TTC549 (cell line): ENCODE measurements around the gene FARP2.
"Not testable (repeated sequence)": the region's sequence is repeated elsewhere in the genome, so short reads cannot be mapped to it uniquely, and the experiment has no call there.

Source experiments
- FAIRE-seq: peaks from 2 replicates; lab custom pipeline; 2012; peaks lifted over from hg19 to GRCh38; lab: Jason Lieb, UNC

FARP2 gene

DNA sequence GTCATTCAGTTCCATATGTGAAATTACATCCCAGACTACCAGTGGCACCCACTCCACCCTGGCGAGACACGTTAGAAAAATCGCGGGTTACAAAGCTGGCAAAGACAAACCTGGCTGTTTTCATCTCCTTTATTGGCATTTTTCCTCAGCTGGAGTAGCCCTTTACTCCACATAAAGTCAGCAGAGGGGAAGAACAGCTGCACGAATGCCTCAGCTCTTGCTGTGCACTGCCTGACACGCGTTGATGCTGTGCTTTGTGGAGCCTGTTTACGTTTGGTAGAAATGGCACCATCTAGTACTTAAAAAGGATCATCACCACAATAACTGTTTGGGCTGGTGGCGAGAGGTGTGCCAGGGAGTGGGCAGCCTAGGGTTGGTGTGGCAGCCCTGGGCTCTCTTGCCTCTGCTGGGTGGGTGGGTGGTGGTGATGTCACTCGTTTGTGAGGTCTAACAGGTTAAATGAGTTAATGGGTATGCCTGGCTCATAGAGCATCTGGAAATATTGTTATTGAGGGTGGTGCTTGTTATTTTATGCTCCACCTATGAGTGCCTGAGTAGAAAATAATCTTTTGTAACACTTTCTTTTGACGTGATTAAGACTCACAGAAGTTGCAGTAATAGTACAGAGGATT is 16.4 kb downstream of the FARP2 start:
- FAIRE-seq, result no peak

DNA sequence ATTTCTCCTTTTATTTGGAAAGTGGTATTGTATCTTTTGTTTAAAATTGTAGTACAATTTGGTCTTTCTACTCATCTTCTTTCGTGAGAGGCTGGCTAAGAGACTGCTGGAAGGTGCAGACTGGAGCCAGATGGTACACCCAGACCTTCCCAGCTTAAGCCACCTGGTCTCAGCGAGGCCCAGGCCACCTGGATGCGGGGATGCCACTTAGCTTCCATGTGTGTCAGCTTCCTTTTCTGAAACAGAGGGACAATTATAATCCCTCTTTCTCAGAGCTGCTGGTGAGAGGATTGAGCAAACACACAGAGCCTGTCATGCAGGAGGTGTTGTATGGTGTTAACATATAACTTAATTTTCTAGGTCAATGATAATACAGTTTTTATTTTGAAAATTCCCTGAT is 17.4 kb downstream of the FARP2 start:
- FAIRE-seq, result no peak

DNA sequence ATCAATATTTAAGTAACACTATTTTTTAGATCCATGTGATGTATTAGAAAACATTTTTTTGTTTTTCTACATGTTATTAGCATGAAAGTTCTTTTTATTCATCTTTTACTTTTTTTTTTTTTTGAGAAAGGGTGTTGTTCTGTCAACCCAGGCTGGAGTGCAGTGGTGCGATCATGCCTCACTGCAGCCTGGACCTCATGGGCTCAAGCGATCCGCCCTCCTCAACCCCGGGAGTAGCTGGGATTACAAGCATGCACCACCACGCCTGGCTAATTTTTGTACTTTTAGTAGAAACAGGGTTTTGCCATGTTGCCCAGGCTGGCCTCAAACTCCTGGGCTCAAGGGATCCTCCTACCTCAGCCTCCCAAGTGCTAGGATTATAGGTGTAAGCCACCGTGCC is 17.8 kb downstream of the FARP2 start:
- not testable (repeated sequence) for FAIRE-seq

DNA sequence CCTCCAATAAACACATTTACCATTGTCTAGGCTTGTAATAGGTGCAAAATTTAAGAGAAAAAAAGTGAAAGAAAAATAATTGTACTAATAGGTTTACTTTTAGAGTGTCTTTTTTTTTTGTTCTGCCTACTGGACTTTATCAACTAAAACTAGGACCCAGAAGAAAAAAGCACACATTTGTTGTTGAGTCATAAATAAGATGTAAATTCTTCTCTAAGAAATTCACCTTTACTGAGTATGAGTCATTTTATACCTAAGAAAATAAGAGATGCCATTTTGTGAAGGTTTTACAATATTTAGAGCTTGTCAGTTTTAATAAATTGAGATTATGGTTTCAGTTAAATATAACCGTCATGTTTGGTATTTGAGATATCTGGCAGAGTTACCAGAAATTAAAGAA is 19.2 kb downstream of the FARP2 start:
- no peak for FAIRE-seq

DNA sequence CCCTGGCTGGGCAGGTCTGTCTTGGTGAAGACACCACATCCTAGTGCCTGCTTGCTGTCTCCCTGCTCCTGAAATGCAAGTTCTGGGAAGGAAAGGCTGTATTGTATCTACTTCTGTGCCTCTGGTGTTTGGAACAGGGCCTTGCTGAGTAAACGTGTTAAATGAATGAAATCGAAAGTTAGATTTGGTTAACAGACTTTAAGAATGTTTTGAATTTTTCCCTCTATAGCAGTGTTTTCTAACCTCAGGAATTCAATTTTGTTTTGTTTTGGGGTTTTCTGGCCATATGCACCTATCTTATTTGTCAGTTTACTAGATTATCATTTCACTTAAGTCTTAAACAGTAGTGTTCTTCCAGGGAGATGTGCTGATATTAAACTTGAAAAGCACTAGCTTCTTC is 20.7 kb downstream of the FARP2 start:
- FAIRE-seq, result no peak

DNA sequence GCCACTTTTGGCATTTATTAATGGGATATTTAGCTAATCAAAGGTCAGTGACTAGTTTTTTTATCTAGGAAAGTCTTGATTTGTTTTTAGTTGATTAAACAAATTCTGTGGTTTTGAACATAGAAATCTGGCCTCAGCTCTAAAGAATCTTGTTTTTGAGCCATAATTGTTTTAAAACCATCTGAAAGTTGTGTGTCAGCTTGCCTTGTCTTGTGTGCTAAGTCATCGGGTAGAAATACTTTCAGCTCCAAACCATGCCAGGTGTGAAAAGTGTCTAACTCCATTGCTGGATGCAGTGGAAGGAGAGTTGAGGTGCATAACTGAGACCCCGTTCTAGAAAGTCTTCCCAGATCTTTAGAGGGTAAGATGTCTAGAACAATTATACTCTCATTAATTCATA is 22.7 kb downstream of the FARP2 start:
- no peak for FAIRE-seq

DNA sequence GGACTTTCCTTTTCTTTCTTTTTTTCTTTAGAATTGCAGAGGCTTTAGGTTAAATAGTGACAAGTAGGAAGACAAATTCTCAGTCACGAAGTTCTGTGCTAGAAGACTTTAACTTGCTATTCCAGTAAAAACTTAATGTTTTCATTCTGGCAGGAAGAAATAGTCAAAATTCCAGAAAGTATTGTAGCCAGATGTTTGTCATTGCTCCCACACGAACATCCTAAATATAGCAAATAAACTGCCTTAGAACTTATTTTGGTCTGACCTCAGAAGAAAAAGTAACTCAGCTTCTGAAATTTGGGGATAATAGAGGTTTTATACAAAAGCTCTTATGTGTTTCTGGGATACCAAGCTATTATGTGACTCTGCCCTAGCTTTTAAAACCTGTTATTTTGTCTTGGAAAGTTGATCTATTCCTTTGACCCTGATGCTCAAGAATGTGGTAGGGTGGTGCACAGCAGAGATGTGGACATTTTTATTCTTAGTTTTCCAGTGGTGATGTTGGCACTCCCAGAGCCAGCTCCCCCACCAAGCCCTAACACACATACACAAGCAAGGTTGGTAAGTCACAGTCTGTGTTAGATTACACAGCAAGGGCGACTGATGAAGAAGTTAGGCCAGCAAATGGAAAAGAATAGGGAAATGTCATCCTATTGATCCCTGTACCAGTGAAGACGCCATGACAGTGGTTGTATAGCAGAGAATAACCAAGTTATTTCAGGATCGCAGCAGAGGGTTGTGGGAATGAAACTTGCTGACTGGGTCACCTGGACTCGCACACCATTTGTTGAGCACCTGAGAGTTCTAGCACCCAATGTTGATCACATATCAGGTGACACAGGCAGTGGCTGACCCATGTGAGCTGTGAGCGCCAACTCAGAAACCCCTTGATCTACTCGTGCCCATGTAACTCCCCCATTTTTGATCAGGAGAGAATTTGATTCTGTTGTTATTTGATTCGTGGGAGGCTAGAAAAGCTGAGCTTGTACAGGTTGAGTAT is 23.7 kb downstream of the FARP2 start:
- FAIRE-seq, result no peak

DNA sequence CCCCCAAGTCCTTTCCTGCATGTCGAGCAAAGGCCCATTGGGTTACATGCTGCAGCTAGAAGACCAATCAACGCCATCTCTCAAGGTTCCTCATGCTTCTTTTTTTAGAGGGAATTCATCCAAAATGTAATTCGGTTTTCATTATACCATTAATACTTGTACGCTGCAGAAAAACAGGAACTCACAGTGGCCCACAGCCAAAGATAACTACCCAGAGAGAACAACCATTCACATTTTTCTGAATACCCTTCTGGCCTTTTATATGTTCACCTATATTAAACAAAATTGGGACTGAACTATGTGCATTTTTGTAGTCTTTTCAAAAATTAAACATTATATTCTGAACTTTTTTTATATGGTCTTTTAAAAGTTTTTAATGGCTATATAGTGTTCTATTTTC is 25.8 kb downstream of the FARP2 start:
- FAIRE-seq, result no peak

DNA sequence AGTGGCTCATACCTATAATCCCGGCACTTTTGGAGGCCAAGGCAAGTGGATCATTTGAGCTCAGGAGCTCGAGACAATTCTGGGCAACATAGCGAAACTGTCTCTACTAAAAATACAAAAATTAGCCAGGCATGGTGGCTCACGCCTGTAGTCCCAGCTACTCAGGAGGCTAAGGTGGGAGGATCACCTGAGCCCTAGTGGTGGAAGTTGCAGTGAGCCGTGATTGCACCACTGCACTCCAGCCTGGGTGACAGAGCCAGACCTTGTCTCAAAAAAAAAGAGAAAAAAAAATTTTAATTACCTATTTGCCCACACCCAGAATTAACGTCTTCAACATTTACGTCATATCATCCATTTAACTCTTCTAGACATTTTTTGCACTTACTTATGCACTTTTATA is 29.4 kb downstream of the FARP2 start:
- FAIRE-seq, result not testable (repeated sequence)

DNA sequence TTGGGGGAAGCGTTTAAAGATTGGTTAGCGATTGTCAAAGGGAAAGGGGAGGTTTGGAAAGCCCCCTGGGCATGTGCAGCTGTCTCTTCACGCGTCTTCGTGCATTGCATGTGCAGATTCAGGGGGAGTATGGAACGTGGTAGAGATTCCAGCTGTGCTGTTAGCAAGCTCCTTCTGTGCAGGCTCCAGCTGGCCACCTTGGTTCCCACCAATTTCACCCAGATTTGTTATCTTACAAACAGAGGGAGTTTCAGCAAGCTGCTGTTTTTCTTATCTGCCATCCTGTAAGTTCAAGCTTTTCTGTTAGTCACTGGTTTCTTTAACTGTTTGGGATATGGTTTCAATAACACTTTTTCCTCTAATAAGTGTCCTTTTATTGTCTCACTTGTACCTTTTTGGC is 30.4 kb downstream of the FARP2 start:
- no peak for FAIRE-seq

DNA sequence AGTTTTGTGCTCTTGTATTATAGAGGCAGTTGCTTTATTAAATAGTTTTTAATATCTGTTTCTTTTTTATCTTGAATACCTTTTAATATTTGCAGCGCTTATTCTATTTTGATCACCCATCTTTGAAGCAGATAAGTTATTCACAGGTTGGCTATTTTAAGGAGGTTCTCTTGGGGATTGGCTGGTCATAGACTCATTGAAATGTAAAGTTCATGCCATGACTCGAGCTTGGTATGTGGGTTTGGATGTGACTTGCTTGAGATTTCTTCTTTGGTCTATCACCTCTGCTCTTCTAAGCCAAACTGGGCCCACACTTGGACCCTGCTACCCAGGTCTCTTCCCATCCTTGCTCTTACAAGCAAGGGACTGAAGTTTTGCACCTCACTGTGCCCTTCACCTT is 33.6 kb downstream of the FARP2 start:
- FAIRE-seq, result no peak

DNA sequence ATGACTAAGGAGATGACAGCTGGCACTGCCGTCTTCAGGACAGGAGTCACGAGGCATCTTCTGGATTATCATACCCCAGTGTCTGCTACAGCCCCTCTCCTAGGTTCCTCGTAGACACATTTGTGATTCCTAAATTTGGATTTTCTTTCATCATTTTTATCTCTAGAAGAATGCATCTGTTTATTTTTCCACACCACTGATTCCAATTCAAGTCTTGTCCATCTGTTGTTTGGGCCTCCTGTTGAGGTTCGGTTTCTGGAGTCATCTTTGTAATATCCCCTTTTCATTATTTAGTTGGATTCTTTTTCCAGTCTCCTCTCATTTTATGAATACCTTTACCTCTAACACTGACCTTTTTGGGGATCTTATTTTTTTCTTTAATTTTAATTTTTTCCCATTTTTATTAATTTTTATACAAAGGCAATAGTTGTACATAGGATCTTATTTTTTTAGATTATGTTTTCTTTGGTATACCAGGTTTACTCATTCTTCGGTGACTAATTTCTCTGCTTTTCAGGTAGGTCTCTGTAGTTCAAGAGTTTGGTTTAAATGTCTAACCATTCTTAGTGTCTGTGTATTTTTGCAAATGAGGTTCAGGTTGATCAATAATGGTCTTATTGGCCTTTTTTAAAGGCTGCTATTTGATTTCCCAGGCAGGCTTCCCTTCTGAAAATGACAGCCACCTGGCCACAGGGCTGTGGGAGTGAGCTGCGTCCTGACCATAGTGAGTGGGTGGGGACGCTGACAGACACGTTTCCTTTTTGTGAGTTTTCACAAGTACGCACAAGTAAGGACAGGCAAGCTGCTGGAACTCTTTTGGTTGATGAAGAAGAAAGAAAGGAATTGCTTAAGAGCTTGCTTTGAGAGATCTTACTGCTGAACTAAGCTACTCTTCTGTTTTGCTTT is 34.5 kb downstream of the FARP2 start:
- no peak for FAIRE-seq

DNA sequence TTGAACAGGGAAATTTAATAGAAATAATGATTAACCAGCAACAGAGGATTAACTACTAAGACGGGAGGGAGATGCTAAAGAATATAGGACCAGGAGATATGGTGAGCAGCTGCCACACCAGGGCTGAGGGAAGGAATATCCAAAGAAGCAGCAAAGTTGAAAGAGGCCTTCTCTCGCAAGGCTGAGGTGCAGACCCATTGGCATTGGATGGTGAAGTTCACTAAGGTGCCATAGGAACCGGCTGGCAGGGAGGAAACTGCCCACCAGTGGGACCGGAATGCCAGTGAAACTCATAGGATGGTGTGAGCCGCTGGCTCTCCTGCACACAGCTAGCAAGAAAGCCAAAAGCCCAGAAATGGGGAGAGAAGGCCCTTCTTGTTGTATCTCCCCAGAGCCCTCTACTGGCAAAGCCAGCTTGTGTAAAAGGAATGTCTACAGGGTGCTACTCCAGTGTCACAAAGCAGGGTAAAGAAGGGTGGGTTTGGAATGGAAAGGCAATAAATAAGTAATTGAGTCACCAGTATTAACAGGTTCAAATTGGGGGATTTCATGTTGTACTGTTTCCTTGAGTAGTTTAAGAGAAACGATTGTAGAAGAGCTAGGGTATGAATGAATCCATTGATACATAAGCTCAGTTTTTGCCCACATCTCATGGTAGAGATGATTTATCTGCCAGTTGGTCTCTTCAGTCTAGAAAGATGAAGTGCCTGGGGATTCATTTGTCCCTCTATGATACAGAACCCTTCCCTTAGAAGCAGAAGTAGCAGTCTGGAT is 36.0 kb downstream of the FARP2 start:
- FAIRE-seq, result no peak

DNA sequence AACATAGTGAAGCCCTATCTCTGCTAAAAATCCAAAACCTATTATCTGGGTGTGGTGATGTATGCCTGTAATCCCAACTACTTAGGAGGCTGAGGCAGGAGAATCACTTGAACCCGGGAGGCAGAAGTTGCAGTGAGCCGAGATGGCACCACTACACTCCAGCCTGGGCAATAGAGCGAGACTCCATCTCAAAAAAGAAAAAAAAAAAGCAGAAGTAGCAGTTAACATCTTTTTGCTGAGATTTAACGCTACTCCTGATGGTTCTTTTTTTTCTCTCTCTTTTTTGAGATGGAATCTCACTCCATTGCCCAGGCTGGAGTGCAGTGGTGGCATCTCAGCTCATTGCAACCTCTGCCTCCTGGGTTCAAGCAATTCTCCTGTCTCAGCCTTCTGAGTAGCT is 36.7 kb downstream of the FARP2 start:
- FAIRE-seq, result not testable (repeated sequence)

DNA sequence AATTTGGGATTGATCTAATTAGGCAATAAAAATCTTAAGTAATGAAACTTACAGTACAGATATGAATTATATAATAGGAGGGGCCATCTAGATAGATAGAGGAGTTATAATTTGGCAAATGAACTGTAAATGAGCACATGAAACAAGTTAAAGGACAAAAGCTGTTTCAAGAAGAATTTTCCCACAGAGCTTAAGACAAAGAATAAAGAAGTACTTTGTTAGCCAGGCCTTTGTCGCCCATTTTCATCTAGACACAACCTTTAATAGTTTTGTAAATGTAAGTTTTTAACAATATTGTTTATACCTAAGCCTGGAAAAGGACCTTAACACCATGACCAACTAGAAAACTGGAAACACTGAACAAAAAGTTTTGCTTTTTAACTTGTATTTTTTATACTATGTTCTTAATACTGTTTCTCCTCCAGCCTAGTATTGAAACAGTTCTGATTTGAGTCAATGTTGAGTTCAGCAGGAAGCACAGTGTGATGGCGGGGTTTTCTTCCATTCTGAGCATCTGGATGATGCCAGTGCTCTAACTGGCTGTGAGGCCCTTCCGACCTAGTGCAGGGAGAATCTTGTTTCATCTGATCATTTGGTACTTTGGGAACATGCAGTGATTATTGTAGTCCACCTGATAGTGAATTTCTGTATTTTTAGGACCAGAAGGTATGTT is 37.6 kb downstream of the FARP2 start:
- no peak for FAIRE-seq

DNA sequence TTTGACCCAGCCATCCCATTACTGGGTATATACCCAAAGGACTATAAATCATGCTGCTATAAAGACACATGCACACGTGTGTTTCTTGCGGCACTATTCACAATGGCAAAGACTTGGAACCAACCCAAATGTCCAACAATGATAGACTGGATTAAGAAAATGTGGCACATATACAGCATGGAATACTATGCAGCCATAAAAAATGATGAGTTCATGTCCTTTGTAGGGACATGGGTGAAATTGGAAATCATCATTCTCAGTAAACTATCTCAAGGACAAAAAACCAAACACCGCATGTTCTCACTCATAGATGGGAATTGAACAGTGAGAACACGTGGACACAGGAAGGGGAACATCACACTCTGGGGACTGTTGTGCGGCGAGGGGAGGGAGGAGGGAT is 40.7 kb downstream of the FARP2 start:
- FAIRE-seq, result not testable (repeated sequence)

DNA sequence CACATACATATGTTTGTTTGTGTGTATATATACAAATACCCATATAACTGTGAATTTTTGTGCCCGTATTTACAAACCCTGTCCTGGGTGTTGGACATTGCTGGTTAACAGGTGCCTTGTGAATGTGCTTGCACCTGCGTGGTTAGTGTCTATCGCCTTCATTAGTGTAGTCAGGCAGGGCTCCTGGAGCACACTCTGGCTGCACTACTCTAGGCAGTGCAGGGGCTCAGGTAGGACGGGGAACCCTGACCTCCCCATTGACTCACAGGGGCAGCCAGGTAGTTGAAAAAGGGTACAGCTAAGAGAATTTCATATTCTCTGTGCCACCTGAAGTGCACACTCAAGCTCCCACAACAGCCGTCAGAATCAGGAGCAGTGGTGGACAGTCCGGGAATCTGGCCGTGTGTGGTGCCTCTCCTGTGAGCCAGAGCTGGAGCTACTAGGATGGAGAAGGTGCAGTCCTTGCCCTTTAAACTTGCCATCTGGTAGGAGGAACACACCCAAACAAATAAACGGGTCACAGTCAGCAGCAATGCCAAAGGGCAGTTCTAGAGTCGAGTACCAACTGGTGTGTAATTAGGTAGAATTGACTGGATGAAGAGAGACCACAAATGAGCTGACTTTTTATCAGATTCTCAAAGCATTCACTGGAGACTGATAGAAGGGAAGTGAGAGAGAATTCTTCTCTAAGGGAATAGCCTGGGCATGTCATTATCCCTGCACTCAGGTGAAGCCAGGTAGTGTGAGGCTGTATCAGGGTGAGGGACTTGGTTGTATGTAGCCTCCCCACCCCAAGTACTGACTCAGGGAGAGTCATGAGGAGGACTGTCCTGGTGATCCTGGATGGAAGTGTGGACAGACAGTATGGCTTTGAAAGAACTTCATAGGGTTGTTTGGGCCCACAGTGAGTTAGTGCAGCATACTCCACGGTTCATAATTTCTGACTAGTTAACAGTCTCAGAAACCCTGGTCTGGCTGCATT is 44.1 kb downstream of the FARP2 start:
- no peak for FAIRE-seq

DNA sequence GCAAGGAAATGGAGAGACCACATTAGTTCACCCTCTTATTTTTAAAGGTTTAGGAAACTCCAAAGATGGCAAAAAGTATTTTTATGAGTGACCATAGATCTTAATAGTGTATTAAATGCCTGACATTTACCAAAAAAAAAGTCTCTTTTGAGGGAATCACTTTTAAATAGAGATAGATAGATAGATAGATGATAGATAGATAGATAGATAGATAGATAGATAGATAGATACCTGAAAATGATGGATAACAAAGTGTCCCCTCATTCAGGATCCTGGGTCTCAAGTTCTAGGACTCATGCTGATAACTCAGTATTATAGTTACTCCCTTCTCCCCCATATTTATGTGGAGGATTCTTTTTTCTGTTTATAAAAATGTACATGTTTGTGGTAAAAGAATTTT is 52.8 kb downstream of the FARP2 start:
- FAIRE-seq, result no peak

DNA sequence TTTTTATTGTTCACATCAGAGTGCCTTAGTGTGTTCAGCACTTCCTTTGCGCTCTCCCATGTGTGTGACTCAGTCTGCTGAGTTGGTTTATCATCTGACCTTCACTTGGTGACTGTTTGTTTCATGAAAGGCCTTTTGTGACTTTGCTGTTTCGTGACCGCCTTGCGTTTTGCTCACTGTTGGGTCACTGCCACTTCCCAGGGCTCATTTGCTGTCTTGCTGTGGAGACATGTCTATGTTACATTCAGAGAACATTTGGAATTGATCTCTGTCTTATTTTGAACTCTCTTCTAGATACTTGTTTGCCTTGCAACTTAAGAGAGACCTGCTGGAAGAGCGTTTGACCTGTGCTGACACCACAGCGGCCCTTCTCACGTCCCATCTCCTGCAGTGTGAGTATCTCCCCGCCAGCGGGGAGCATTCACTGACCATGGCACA is 54.7 kb downstream of the FARP2 start:
- no peak for FAIRE-seq

DNA sequence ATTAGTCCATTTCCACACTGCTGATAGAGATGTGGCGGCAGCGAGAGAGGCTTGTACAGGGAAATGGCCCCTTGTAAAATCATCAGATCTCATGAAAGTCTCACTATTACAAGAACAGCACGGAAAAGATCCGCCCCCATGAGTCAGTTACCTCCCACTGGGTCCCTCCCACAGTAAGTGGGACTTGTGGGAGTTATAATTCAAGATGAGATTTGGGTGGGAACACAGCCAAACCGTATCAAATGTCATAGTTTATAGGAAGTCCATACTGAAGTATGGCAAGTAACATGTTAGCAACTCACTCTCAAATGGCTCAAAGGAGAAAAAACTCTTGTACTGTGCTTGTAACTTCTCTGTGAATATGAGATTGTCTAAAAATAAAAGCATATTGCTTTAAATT is 56.1 kb downstream of the FARP2 start:
- no peak for FAIRE-seq
